ENCODE results near the gene LRRC32.

Gene LRRC32

GRCh38 chr11:76661834-76662434 is 8.6 kb downstream of the LRRC32 start:
- FAIRE-seq, result no peak

GRCh38 chr11:76661306-76661751 is 9.2 kb downstream of the LRRC32 start:
- FAIRE-seq, result no peak

- no peak for FAIRE-seq
Observed at GRCh38 chr11:76660533-76661305, 9.8 kb downstream of the LRRC32 start.

GRCh38 chr11:76659672-76660532 is 10.6 kb downstream of the LRRC32 start:
- no peak for FAIRE-seq

GRCh38 chr11:76658651-76659650 is 11.6 kb downstream of the LRRC32 start:
- FAIRE-seq, result no peak

- no peak for FAIRE-seq
Observed at GRCh38 chr11:76658231-76658630, 12.3 kb downstream of the LRRC32 start.

- no peak for FAIRE-seq
Observed at GRCh38 chr11:76657187-76658170, 13.1 kb downstream of the LRRC32 start.

GRCh38 chr11:76656571-76657081 is 13.9 kb downstream of the LRRC32 start:
- FAIRE-seq, result no peak

GRCh38 chr11:76656050-76656531 is 14.5 kb downstream of the LRRC32 start:
- FAIRE-seq, result no peak

- FAIRE-seq, result no peak
Observed at GRCh38 chr11:76655501-76656049, 15.0 kb downstream of the LRRC32 start.

GRCh38 chr11:76654980-76655379 is 15.6 kb downstream of the LRRC32 start:
- FAIRE-seq, result no peak

GRCh38 chr11:76654298-76654851 is 16.2 kb downstream of the LRRC32 start:
- no peak for FAIRE-seq

- no peak for FAIRE-seq
Observed at GRCh38 chr11:76653674-76654284, 16.8 kb downstream of the LRRC32 start.

- FAIRE-seq, result no peak
Observed at GRCh38 chr11:76653012-76653673, 17.4 kb downstream of the LRRC32 start.

- FAIRE-seq, result no peak
Observed at GRCh38 chr11:76649851-76650372, 20.6 kb downstream of the LRRC32 start.

- FAIRE-seq, result no peak
Observed at GRCh38 chr11:76649011-76649410, 21.5 kb downstream of the LRRC32 start.

GRCh38 chr11:76648061-76648460 is 22.5 kb downstream of the LRRC32 start:
- FAIRE-seq, result no peak

GRCh38 chr11:76646882-76647534 is 23.5 kb downstream of the LRRC32 start:
- FAIRE-seq, result no peak

Data from colon (tissue), 2 donors.